IgD-negative memory B cell (primary cell): ENCODE measurements around the gene ELAPOR1. TPM values are rescaled to one million over a fixed set of nuclear protein-coding genes. Genes with fewer than 3 reads are reported as not detected.
"Not testable (repeated sequence)": the region's sequence is repeated elsewhere in the genome, so short reads cannot be mapped to it uniquely, and the experiment has no call there.

Experiments used
- H3K27ac Mint-ChIP-seq, 3 donors: one replicate each; pipeline ENCODE4 v1.8.0; 2020 to 2022; ENCODE audit warnings: mild to moderate bottlenecking in 3 of 3, mixed read lengths in 3 of 3, moderate library complexity in 1 of 3
- H3K27me3 Mint-ChIP-seq: one replicate; pipeline ENCODE4 v1.8.0; 2021; ENCODE audit warnings: mixed read lengths
- H3K36me3 Mint-ChIP-seq: one replicate; pipeline ENCODE4 v1.8.0; 2020; ENCODE audit warnings: mild to moderate bottlenecking, mixed read lengths
- H3K4me1 Mint-ChIP-seq, 3 donors: one replicate each; pipeline ENCODE4 v1.8.0; 2020 to 2022; ENCODE audit warnings: mixed read lengths in 3 of 3, mild to moderate bottlenecking in 1 of 3
- H3K4me3 Mint-ChIP-seq, 4 donors: one replicate each; pipeline ENCODE4 v1.8.0; 2020 to 2022; ENCODE audit warnings: mild to moderate bottlenecking in 4 of 4, mixed read lengths in 4 of 4, moderate library complexity in 3 of 4
- H3K9me3 Mint-ChIP-seq, 3 donors: one replicate each; pipeline ENCODE4 v1.8.0; 2020 to 2021; ENCODE audit warnings: mixed read lengths in 3 of 3, mild to moderate bottlenecking in 1 of 3
- polyA plus RNA-seq: library from polyadenylated mRNA; unstranded; fragments of 300-500 nt; fragmentation: Illumina TruSeq; gene quantifications from one replicate; pipeline ENCODE4 v1.2.3, GENCODE V29; 2021

Gene ELAPOR1
- polyA plus RNA-seq, 1 donor from 2014 or later: 1.0 TPM

DNA sequence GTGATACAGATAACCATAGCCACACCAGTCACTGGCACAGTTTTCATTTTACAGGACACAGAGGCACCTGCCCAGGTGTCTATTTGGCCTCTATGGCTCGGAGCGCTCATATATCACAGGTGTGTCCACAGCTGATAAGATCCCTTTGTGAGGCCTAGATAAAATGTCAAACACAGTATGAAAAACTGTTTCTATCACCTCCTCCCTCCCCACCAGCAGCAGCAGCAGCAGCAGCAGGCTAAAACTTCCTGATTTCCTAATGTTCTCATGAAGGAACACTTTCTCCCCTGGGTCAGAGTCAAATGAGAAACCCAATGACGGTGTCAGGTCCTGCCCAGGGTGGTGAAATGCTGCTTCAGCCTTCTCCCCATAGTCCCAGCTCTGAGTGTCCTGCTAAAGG, 24.4 kb downstream of the ELAPOR1 start:
- Mint-ChIP-seq H3K36me3 (no peaks in the 10 kb centered on the region), H3K9me3 (no peaks in the 10 kb centered on the region), H3K27me3 (peaks cover 4% of the 10 kb centered on the region), H3K27ac (peak overlapping the region in 1 of 3 donors; percentile 59), H3K4me3 (no peak overlapping the region), H3K4me1 (peaks cover 0 to 8% (median 3%) of the 10 kb centered on the region in 3 donors)

DNA sequence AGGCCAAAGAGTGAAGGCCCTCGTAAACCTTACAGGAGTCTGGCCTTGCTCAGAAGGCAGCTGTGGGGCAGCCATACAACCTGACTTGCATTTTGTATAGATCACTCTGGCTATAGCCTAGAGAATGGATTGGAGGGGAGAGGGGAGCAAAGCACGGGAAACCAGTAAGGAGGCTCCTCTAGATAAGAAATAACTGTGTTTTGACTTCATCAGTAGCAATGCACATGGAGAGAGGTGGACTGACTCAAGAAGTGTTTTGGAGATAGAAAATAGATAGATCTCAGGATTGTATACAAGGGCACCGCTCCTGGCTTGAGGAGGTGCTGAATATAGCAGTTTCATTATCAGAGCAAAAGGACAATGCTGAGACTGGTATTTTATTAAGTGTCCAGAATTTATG, 26.5 kb downstream of the ELAPOR1 start:
- H3K27me3 Mint-ChIP-seq: peaks cover 4% of the 10 kb centered on the region
- no peaks in the 10 kb centered on the region for H3K9me3 Mint-ChIP-seq
- no peak overlapping the region for H3K27ac Mint-ChIP-seq
- H3K4me3 Mint-ChIP-seq: no peak overlapping the region
- H3K4me1 Mint-ChIP-seq: no peaks in the 10 kb centered on the region
- no peaks in the 10 kb centered on the region for H3K36me3 Mint-ChIP-seq

DNA sequence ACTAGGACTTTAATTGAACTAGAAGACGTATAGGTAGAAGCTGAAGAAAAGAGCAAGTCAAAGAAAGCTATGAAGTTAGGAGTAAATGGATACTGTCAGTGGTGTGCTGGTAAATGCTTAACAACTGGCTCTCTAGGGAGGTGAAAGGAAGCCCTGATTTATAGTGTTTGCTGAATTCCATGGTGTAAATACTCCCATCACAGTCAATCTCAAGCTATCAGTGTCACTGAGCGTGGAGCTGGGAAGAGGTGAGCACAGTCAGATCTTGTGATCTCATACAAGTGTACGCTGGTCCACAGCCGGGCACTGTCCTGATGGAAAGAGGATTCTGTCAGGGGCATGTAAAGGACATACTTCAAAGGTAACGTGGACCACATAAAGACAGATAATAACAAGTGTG, 28.3 kb downstream of the ELAPOR1 start:
- H3K36me3 Mint-ChIP-seq: no peaks in the 10 kb centered on the region
- H3K9me3 Mint-ChIP-seq: no peaks in the 10 kb centered on the region
- no peak overlapping the region for H3K27ac Mint-ChIP-seq
- H3K27me3 Mint-ChIP-seq: peaks cover 4% of the 10 kb centered on the region
- H3K4me1 Mint-ChIP-seq: no peaks in the 10 kb centered on the region
- H3K4me3 Mint-ChIP-seq: no peak overlapping the region

DNA sequence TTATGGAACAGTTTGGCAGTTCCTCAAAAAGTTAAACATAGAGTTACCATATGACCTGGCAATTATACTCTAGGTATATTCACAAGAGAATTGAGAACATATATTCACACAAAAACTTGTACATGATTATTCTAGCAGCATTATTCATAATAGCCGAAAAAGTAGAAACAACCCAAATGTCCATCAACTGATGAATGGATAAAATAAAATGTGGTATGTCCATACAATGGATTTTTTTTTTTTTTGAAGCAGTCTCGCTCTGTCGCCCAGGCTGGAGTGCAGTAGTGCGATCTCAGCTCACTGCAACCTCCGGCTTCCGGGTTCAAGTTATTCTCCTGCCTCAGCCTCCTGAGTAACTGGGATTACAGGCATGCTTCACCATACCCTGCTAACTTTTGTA, 28.8 kb downstream of the ELAPOR1 start:
- not testable (repeated sequence) for H3K27ac Mint-ChIP-seq, H3K9me3 Mint-ChIP-seq, H3K36me3 Mint-ChIP-seq, H3K4me1 Mint-ChIP-seq, H3K4me3 Mint-ChIP-seq, H3K27me3 Mint-ChIP-seq

DNA sequence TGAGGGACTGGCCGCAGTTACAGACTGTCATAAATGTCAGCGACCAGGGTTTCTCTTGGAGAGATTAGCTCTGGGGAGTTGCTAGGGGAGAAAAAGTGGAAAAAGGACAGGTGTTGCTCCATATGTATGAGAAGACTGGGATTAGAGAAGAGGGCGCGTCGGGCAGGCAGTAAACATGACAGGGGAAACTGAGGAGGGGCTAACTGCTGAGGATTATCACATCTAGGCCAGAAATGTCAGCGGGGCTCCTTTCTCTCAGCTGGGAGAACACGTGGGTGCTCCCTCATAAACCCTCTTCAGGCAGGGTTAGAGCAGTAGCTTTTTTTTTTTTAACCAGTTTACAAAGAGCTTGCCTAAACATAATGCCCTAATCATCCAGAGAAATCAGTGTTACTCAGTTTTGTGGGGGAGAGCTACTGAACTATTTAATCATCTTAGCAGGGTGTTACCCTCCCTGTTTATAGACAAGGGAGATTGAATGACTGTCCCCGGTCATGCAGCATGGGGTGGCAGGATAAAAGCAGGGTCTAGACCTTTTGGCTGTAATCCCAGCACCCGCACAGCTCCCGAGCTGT, 35.2 kb downstream of the ELAPOR1 start:
- no peak overlapping the region for H3K4me3 Mint-ChIP-seq
- H3K9me3 Mint-ChIP-seq: no peaks in the 10 kb centered on the region
- H3K4me1 Mint-ChIP-seq: peaks cover 0 to 5% (median 3%) of the 10 kb centered on the region in 3 donors
- no peaks in the 10 kb centered on the region for H3K36me3 Mint-ChIP-seq
- peaks cover 1% of the 10 kb centered on the region for H3K27me3 Mint-ChIP-seq
- H3K27ac Mint-ChIP-seq: peak overlapping the region in 1 of 3 donors; percentile 16

DNA sequence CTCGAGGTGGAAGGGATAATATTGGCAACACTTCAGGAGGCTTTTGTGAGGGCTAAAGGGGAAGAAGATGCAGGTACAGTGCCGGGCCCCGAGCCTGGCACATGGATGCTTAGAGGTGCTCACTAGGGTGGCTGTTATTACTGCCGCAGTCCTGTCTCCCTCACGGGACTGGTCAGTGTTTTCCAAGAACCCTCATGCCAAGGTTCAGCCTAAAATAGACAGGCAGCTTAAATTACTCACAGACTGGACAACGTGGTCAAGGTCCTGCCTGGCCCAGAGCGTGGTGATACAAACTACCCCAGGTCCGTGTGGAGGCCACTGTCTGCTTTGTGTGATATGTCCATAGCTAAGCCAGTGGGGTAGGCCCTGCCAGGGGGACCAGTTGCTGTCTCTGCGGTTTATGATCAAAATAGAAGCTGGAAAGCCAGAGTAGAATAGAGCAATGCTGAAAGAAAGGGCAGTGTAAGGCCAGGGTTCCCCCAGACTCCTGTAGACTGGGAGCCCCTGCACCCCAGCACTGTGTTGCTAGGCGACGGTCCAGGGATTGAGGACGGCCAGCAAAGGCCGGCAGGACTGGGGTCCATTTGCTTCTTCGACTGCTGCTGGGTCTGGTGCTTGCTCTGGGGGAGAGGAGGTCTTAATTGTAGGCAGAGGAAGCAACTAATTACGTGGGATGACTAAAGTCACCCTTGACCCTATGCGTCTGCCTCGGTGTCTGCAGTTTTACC, 36.1 kb downstream of the ELAPOR1 start:
- Mint-ChIP-seq H3K27ac (no peak overlapping the region), H3K27me3 (peaks cover 6% of the 10 kb centered on the region), H3K9me3 (no peaks in the 10 kb centered on the region), H3K4me3 (peak overlapping the region in 1 of 4 donors; percentile 51), H3K4me1 (peaks cover 7 to 11% (median 10%) of the 10 kb centered on the region in 3 donors), H3K36me3 (no peaks in the 10 kb centered on the region)

DNA sequence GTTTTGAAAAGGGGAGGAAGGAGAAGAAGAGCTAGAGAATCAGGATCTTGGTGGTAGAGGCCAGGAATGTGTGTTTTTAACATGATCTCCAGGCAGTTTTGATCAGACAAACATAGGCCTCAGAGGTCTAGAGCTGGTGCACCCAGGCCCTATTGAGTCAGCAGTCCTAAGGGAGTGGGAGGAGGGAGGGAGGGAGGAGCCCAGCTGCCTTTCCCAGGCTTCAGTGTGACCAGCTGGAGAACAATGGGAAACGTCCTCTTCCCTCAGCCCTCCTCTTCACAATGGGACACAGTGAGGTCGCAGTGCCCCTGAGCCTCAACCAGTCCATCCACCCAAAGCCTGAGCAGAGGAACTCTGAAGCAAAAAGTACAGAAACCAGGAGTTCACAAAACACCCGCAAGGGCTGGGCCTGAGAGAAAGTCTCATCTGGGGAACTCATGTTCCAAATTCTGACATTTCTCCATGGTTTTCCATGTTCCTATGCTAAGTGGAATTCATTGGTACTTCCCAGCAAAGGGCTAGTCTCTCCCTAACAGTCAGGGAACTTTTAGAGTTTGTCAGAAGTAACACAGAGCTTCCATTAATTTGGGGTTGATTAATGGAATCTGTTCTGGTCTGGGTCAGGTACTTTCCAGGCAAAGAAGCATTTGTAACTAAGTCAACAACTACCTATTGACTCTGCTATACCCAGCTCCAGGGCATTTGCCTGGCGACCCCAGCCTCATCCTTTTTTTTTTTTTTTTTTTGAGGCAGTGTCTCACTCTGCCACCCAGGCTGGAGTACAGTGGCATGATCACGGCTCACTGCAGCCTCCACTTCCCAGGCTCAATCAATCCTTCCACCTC, 37.5 kb downstream of the ELAPOR1 start:
- Mint-ChIP-seq H3K4me3 (no peak overlapping the region), H3K27me3 (peaks cover 6% of the 10 kb centered on the region), H3K27ac (no peak overlapping the region), H3K9me3 (no peaks in the 10 kb centered on the region), H3K4me1 (peaks cover 8 to 11% (median 10%) of the 10 kb centered on the region in 3 donors), H3K36me3 (no peaks in the 10 kb centered on the region)

DNA sequence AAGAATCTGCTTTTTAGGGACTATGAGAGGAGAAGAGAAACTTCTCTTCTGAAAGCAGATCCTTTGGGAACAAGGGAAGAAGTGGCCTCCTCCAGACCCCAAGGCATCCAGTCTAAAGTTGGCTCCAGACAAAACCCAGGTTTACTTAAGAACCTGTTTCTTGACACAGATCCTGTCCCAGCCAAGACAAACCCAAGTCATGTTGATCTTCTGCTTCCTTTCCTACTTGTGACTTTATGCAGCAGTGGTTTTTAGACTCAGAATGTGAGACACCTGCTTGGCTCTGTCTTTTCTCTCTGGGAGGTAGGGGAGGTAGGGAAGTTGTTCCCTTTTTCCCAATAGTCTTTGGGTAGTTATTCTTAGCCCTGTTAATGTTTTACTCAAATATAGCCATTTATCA, 38.3 kb downstream of the ELAPOR1 start:
- peaks cover 8 to 11% (median 10%) of the 10 kb centered on the region in 3 donors for H3K4me1 Mint-ChIP-seq
- H3K27ac Mint-ChIP-seq: peak overlapping the region in 1 of 3 donors; percentile 16
- no peaks in the 10 kb centered on the region for H3K36me3 Mint-ChIP-seq
- H3K4me3 Mint-ChIP-seq: no peak overlapping the region
- peaks cover 6% of the 10 kb centered on the region for H3K27me3 Mint-ChIP-seq
- no peaks in the 10 kb centered on the region for H3K9me3 Mint-ChIP-seq

DNA sequence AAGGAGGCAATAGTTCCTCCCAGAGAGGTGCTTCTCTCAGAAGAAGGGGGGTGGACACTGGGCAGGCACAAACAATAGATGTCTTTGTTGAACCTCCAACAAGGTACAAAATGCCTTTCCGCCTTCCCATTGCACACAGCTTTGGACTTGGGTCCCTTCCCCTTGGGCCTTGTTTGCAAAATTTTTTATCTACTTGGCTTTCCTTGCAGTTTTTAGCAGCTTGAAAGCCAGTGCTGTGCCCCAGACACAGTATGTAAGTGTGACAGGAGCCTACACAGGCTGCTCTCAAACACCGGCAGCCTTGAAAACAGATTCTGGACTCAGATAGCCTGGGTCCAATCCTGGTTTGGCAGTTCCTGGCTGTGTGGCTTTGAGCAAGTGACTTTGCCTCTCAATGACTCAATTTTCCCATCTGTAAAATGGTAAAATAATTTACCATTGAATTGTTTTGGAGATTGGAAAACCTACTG, 43.0 kb downstream of the ELAPOR1 start:
- Mint-ChIP-seq H3K36me3 (no peaks in the 10 kb centered on the region), H3K4me1 (peaks cover 9 to 13% (median 12%) of the 10 kb centered on the region in 3 donors), H3K27ac (no peak overlapping the region), H3K27me3 (peaks cover 6% of the 10 kb centered on the region), H3K9me3 (no peaks in the 10 kb centered on the region), H3K4me3 (no peak overlapping the region)

DNA sequence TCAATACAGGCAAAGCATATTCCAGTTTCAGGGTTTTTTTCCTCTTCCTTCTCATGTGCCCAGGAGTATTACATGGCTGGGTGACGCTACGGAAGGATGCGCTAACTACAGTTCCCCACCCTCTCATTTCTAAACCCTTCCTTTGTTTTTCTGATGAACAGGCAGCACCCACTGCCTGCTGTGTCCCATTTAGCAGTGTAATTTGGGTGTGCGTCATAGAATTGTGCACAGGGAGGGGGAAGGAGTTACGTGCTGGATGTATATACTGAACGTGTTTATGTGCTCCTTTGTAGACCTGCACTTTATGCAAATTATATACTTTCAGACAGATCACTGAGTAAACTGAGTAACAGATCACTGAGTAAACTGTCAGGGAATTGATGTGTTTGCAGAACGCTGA, 44.5 kb downstream of the ELAPOR1 start:
- H3K27me3 Mint-ChIP-seq: peaks cover 5% of the 10 kb centered on the region
- no peaks in the 10 kb centered on the region for H3K36me3 Mint-ChIP-seq
- H3K4me3 Mint-ChIP-seq: no peak overlapping the region
- H3K9me3 Mint-ChIP-seq: no peaks in the 10 kb centered on the region
- peaks cover 12 to 23% (median 12%) of the 10 kb centered on the region in 3 donors for H3K4me1 Mint-ChIP-seq
- H3K27ac Mint-ChIP-seq: no peak overlapping the region

DNA sequence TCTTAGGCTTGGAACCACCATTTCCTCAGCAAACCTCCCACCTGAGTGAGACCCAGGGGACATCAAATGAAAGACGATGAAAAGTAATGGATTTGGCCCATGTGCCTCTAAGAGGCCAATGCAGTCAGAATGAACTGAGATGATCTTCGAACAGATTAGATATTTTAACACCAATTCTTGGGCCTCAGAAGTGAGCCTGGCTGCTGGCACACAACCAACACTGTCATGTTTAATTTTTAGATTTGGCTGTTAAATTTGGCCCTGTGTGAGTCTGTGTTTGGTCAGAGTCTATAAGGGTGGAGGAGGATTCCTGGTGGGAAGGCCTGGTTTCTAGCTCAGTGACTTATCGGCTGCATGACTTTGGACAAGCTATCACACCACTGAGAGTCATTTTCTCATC, 45.4 kb downstream of the ELAPOR1 start:
- Mint-ChIP-seq H3K27me3 (peaks cover 5% of the 10 kb centered on the region), H3K27ac (no peak overlapping the region), H3K4me1 (peaks cover 11 to 26% (median 12%) of the 10 kb centered on the region in 3 donors), H3K9me3 (peaks cover 0 to 1% (median 0%) of the 10 kb centered on the region in 3 donors), H3K36me3 (no peaks in the 10 kb centered on the region), H3K4me3 (no peak overlapping the region)

DNA sequence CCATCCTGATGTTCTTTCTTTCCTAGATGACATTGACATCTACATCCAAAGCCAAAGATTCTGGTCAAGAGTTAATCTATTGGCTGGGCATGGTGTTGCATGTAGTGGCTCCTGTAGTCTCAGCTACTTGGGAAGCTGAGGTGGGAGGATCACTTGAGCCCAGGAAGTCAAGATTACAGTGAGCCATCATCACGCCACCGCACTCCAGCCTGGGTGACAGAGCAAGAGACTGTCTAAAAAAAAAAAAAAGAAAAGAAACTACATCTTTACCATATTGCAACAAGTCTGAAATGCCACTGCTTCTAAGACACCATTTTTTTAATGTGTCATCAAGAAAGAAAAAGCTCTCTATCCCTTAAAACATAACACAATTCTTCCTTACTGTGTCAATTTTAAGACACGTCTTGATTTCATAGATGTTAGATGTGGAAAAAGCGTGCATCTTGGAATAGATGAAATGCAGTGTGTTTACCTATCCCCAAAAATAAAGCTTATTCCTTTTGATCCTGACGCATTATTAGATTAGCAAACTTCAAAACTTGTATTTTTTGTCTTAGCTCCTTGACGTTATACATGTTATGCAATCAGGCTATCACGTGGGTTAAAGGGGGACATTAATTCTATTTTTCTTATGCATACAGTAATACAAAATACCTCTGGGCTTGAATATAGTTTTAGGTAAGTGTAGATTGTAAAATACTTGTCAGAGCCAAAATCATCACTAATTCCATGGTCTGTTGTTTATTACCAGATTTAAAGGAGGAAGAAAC, 46.3 kb downstream of the ELAPOR1 start:
- Mint-ChIP-seq H3K9me3 (peaks cover 0 to 1% (median 0%) of the 10 kb centered on the region in 3 donors), H3K27ac (no peak overlapping the region), H3K27me3 (no peaks in the 10 kb centered on the region), H3K36me3 (no peaks in the 10 kb centered on the region), H3K4me3 (no peak overlapping the region), H3K4me1 (peaks cover 4 to 20% (median 5%) of the 10 kb centered on the region in 3 donors)

DNA sequence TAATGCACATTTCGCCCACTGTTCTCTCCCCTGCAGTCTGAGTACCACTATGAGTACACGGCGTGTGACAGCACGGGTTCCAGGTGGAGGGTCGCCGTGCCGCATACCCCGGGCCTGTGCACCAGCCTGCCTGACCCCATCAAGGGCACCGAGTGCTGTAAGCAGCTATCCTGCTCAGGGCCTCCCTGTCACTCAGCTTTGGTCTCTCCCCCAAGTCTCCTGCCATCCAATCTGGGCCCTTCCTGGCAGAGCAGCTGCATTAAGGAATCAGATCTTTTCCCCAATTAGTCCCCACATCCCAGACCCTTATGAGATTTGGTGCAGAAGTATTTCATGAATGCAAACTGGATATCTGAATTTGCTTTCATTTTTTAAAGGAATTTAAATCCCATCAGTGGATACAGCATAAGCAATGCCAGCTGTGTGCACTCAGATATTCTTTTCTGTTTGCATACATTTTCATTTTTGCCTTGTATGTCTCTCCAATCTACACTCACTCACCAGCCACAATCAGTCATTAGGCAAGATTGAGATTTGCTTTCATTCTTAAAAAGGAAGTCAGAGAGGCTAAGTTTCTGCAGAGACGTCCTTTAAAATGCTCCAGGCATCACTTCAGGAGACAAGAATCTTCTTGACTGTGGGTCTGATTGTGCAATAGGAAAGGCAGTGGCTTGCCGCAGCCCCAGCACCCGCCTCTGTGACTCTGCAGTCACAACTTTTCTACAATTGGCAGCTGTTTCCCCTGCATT, 48.1 kb downstream of the ELAPOR1 start:
- Mint-ChIP-seq H3K27me3 (no peaks in the 10 kb centered on the region), H3K4me3 (peak overlapping the region in 2 of 4 donors; percentile 62 to 63), H3K4me1 (peaks cover 6 to 20% (median 9%) of the 10 kb centered on the region in 3 donors), H3K9me3 (peaks cover 0 to 1% (median 0%) of the 10 kb centered on the region in 3 donors), H3K27ac (peak overlapping the region in 2 of 3 donors; percentile 43 to 68), H3K36me3 (no peaks in the 10 kb centered on the region)

DNA sequence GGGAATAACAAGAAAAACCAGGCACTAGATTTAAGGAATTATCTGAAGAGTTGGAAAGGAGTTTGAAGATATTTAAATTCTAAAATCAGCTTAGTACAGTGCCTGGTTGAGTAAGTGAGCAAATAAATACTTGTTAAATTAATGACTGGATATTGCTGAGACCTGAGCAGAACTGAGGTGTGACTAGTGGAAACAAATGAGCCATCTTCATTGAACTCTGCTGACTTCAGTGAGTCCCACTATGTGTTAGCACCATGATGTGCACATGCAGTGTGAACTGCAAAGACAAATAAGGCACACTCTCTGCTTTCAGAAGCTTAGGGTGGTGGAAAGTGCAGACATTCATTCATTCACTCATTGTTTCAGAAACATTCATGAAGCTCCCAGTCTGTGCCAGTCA, 48.7 kb downstream of the ELAPOR1 start:
- no peaks in the 10 kb centered on the region for H3K36me3 Mint-ChIP-seq
- peaks cover 0 to 1% (median 0%) of the 10 kb centered on the region in 3 donors for H3K9me3 Mint-ChIP-seq
- peaks cover 7 to 21% (median 9%) of the 10 kb centered on the region in 3 donors for H3K4me1 Mint-ChIP-seq
- peak overlapping the region in 2 of 3 donors; percentile 68 to 94 for H3K27ac Mint-ChIP-seq
- H3K4me3 Mint-ChIP-seq: peak overlapping the region in 1 of 4 donors; percentile 63
- no peaks in the 10 kb centered on the region for H3K27me3 Mint-ChIP-seq
